Nephron progenitor cell (in vitro differentiated cells): Measurements from ENCODE around the gene CPEB3.

ENCODE experiments used
- DNase-seq: peaks from one replicate; pipeline ENCODE4 v3.0.0; 2021
- H3K27ac Mint-ChIP-seq: 2 replicates; pipeline ENCODE4 v1.8.0; 2021; ENCODE audit warnings: mild to moderate bottlenecking, moderate library complexity, mixed read lengths
- H3K27me3 Mint-ChIP-seq: 2 replicates; pipeline ENCODE4 v1.8.0; 2021; ENCODE audit warnings: mild to moderate bottlenecking, low read depth, mixed read lengths; ENCODE audit not compliant: poor library complexity
- H3K36me3 Mint-ChIP-seq: 2 replicates; pipeline ENCODE4 v1.8.0; 2021; ENCODE audit warnings: low read depth, mixed read lengths
- H3K4me1 Mint-ChIP-seq: 2 replicates; pipeline ENCODE4 v1.8.0; 2021; ENCODE audit warnings: mixed read lengths
- H3K4me3 Mint-ChIP-seq: 2 replicates; pipeline ENCODE4 v1.8.0; 2021; ENCODE audit warnings: mild to moderate bottlenecking, moderate library complexity, mixed read lengths
- H3K9me3 Mint-ChIP-seq: 2 replicates; pipeline ENCODE4 v1.8.0; 2021; ENCODE audit warnings: mild to moderate bottlenecking, moderate library complexity, mixed read lengths
- CTCF ChIP-seq: fragments of 200-600 bp; sonication (generic); IDR thresholded peaks from 2 replicates; pipeline ENCODE4 v1.5.0; 2021; ENCODE audit warnings: antibody characterized with exemption

Gene CPEB3

GRCh38 chr10:92248566-92248965 is 42.3 kb downstream of the CPEB3 start:
- DNase-seq = no peak
- no peak for TF ChIP-seq CTCF

GRCh38 chr10:92244796-92245195 is 46.1 kb downstream of the CPEB3 start:
- DNase-seq = no peak
- Mint-ChIP-seq H3K27ac (no peak overlapping the region), H3K9me3 (no peaks in the 10 kb centered on the region), H3K27me3 (peaks cover 30% of the 10 kb centered on the region), H3K4me1 (peaks cover 29% of the 10 kb centered on the region), H3K4me3 (no peak overlapping the region), H3K36me3 (no peaks in the 10 kb centered on the region)
- no peak for TF ChIP-seq CTCF

More at GRCh38 chr10:92248566-92248965, 42.3 kb downstream of the CPEB3 start:
- H3K27ac Mint-ChIP-seq = no peak overlapping the region
- H3K27me3 Mint-ChIP-seq = no peaks in the 10 kb centered on the region
- H3K9me3 Mint-ChIP-seq = no peaks in the 10 kb centered on the region
- H3K4me3 Mint-ChIP-seq = no peak overlapping the region
- peaks cover 1% of the 10 kb centered on the region for H3K4me1 Mint-ChIP-seq
- no peaks in the 10 kb centered on the region for H3K36me3 Mint-ChIP-seq

GRCh38 chr10:92242910-92243671 is 47.8 kb downstream of the CPEB3 start:
- Mint-ChIP-seq H3K4me3 (peak overlapping the region; percentile 67), H3K36me3 (no peaks in the 10 kb centered on the region), H3K4me1 (peaks cover 37% of the 10 kb centered on the region), H3K9me3 (no peaks in the 10 kb centered on the region), H3K27ac (no peak overlapping the region), H3K27me3 (peaks cover 47% of the 10 kb centered on the region)
- no peak for TF ChIP-seq CTCF
- DNase-seq = peak; percentile 43

GRCh38 chr10:92242380-92242779 is 48.5 kb downstream of the CPEB3 start:
- peak overlapping the region; percentile 67 for H3K4me3 Mint-ChIP-seq
- H3K36me3 Mint-ChIP-seq = no peaks in the 10 kb centered on the region
- H3K27me3 Mint-ChIP-seq = peaks cover 54% of the 10 kb centered on the region
- H3K27ac Mint-ChIP-seq = no peak overlapping the region
- H3K9me3 Mint-ChIP-seq = no peaks in the 10 kb centered on the region
- H3K4me1 Mint-ChIP-seq = peaks cover 37% of the 10 kb centered on the region
- no peak for DNase-seq
- no peak for TF ChIP-seq CTCF

- H3K36me3 Mint-ChIP-seq = no peaks in the 10 kb centered on the region
- H3K27me3 Mint-ChIP-seq = peaks cover 63% of the 10 kb centered on the region
- H3K9me3 Mint-ChIP-seq = no peaks in the 10 kb centered on the region
- TF ChIP-seq CTCF = no peak
- peak overlapping the region; percentile 88 for H3K4me3 Mint-ChIP-seq
- H3K4me1 Mint-ChIP-seq = peaks cover 37% of the 10 kb centered on the region
- no peak overlapping the region for H3K27ac Mint-ChIP-seq
- DNase-seq = no peak
Measured at GRCh38 chr10:92241501-92241900, 49.4 kb downstream of the CPEB3 start.

GRCh38 chr10:92241158-92241500 is 49.7 kb downstream of the CPEB3 start:
- no peaks in the 10 kb centered on the region for H3K36me3 Mint-ChIP-seq
- H3K4me1 Mint-ChIP-seq = peaks cover 37% of the 10 kb centered on the region
- peak; percentile 15 for DNase-seq
- H3K27me3 Mint-ChIP-seq = peaks cover 67% of the 10 kb centered on the region
- no peaks in the 10 kb centered on the region for H3K9me3 Mint-ChIP-seq
- TF ChIP-seq CTCF = no peak
- peak overlapping the region; percentile 88 for H3K4me3 Mint-ChIP-seq
- H3K27ac Mint-ChIP-seq = no peak overlapping the region
